Mucosa of rectum (tissue), 2 donors: Measurements from ENCODE around the gene FBP2.

ENCODE experiments used
- H3K27ac ChIP-seq, 2 donors: one replicate each; pipeline ENCODE4 v1.7.0; 2013; ENCODE audit warnings: inconsistent platforms in 2 of 2, low read depth in 2 of 2, low read length in 2 of 2
- H3K27me3 ChIP-seq, 2 donors: one replicate each; pipeline ENCODE4 v1.7.0; 2013; ENCODE audit warnings: low read length in 2 of 2; ENCODE audit not compliant: control insufficient read depth in 2 of 2, insufficient read depth in 2 of 2
- H3K36me3 ChIP-seq, 2 donors: one replicate each; pipeline ENCODE4 v1.7.0; 2013; ENCODE audit warnings: low read length in 2 of 2; ENCODE audit not compliant: control insufficient read depth in 2 of 2, insufficient read depth in 2 of 2
- H3K4me1 ChIP-seq, 2 donors: one replicate each; pipeline ENCODE4 v1.7.0; 2013; ENCODE audit warnings: low read length in 2 of 2, mild to moderate bottlenecking in 1 of 2; ENCODE audit not compliant: control insufficient read depth in 2 of 2, insufficient read depth in 2 of 2
- H3K4me3 ChIP-seq, 2 donors: one replicate each; pipeline ENCODE4 v1.7.0; 2013; ENCODE audit warnings: low read length in 2 of 2
- H3K9ac ChIP-seq, 2 donors: one replicate each; pipeline ENCODE4 v1.7.0; 2013; ENCODE audit warnings: low read length in 2 of 2, low read depth in 1 of 2, mild to moderate bottlenecking in 1 of 2
- H3K9me3 ChIP-seq, 2 donors: one replicate each; pipeline ENCODE4 v1.7.0; 2013; ENCODE audit warnings: low read length in 2 of 2; ENCODE audit not compliant: control insufficient read depth in 2 of 2
- donor health status: healthy.
- donor health status: Normal muscosa, but diverticular disease.

FBP2 gene

GRCh38 chr9:94593459-94594345 lies at the start of gene FBP2:
FBP2 (minus strand) TSS chr9:94593824; CDS start chr9:94593726, 98 bp downstream.
- Histone ChIP-seq H3K9me3 (no peaks in the 10 kb centered on the region), H3K36me3 (no peaks in the 10 kb centered on the region), H3K4me3 (no peak within 1 kb of the TSS), H3K4me1 (no peaks in the 10 kb centered on the region), H3K9ac (no peak within 1 kb of the TSS), H3K27me3 (no peaks in the 10 kb centered on the region), H3K27ac (no peak within 1 kb of the TSS)

DNA sequence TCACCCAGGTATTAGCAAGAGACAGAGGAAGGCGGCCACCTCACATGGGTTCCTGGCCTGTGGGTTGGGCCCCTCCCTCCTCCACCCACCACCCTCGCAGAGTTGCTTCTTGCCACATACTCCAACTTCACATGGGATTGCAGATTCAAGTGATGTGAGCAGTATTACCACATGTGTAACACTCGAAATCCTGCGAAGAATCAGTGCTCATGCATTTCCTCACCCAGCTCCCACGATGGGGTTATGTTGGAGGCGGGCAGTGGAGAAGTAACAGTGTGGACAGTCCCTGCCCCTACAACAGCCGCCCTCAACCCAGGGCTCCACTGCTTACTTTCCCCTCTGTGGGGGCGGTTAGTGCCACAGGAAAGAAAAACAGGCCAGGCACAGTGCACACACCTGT lies 49.6 kb upstream of the FBP2 start:
- no peak overlapping the region for H3K9ac ChIP-seq
- H3K27me3 ChIP-seq = peaks cover 0 to 1% of the 10 kb centered on the region in 2 donors
- H3K36me3 ChIP-seq = no peaks in the 10 kb centered on the region
- no peak overlapping the region for H3K27ac ChIP-seq
- H3K4me3 ChIP-seq = no peak overlapping the region
- H3K4me1 ChIP-seq = peaks cover 10 to 12% of the 10 kb centered on the region in 2 donors
- H3K9me3 ChIP-seq = no peaks in the 10 kb centered on the region

GRCh38 chr9:94642501-94642900 lies 48.9 kb upstream of the FBP2 start:
- Histone ChIP-seq H3K36me3 (no peaks in the 10 kb centered on the region), H3K9ac (no peak overlapping the region), H3K4me1 (peaks cover 10 to 12% of the 10 kb centered on the region in 2 donors), H3K4me3 (no peak overlapping the region), H3K27me3 (peaks cover 0 to 1% of the 10 kb centered on the region in 2 donors), H3K27ac (no peak overlapping the region), H3K9me3 (no peaks in the 10 kb centered on the region)

DNA sequence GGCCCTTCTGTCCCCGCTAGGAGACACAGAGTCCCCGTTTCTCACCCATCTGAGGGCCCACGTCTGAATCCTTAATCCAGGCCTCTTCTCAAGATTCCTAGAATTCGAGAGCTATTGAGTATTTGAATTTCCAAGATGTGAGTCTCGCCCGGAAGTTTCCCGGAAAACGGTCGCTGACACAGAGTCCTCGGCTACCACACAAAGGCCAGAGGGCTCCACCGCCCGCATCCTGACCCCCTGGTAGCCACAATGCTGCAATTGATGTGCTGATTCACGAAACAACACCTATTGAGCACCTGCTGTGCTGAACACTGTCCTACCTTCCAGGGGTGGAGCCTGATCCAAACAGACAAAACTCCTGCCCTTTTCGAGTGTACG lies 46.4 kb upstream of the FBP2 start:
- Histone ChIP-seq H3K9ac (peak overlapping the region; percentile 44 to 77), H3K27me3 (peaks cover 0 to 1% of the 10 kb centered on the region in 2 donors), H3K9me3 (no peaks in the 10 kb centered on the region), H3K27ac (peak overlapping the region; percentile 68 to 74), H3K36me3 (no peaks in the 10 kb centered on the region), H3K4me1 (peaks cover 10 to 12% of the 10 kb centered on the region in 2 donors), H3K4me3 (peak overlapping the region; percentile 74 to 79)

DNA sequence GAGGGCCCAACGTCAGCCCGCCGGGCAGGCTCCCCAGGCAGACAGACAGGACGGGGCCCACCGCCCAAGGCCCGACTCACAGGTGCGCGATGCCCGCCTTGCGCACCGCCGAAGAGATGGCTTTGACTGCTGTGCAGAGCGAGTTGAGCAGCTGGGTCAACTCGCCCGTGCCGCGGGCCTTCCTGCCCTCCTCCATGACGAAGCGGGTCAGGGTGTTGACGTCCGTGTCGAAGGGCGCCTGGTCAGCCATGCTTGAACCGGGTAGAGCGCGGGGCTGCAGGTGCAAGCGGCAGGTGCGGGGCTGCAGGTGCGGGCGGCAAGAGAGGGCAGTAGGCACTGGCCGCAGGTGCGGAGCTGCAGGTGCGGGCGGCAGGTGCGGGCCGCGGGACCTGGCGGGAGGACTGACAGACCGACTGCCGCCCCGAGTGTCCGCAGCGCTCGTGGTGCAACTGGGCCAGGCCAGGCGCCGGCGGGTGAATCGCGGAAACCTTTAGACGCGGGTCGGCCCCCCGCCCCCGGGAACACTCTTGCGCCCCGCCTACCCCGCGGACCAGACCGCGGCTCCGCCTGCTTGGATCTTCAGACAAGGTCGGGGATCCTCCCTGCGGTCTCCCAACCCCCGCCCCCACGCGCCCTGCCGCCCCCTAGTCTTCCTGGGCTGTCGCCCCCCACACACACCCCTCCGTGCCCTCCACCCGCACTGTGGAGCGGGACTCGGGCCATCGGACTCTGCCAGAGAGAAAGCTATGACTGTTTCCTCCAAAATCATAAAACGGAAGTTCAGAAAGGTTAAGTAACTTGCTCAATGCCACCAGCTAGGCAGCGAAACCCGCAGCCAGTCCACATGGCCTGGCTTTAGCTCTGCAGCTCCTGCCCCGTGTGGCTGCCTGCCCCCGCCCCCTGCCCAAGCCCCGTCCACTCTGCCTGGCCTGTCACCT lies 45.7 kb upstream of the FBP2 start, which contains the start of gene FBP1:
FBP1 (minus strand) TSS at position 458 of the 938 bp plus-strand sequence; CDS start at position 250, 208 bp downstream.
- peak within 1 kb of the TSS; percentile 74 to 79 for H3K4me3 ChIP-seq
- H3K27ac ChIP-seq = peak within 1 kb of the TSS; percentile 68 to 74
- peak within 1 kb of the TSS; percentile 54 to 77 for H3K9ac ChIP-seq
- no peaks in the 10 kb centered on the region for H3K36me3 ChIP-seq
- no peaks in the 10 kb centered on the region for H3K9me3 ChIP-seq
- H3K4me1 ChIP-seq = peaks cover 10 to 12% of the 10 kb centered on the region in 2 donors
- peaks cover 0 to 1% of the 10 kb centered on the region in 2 donors for H3K27me3 ChIP-seq

DNA sequence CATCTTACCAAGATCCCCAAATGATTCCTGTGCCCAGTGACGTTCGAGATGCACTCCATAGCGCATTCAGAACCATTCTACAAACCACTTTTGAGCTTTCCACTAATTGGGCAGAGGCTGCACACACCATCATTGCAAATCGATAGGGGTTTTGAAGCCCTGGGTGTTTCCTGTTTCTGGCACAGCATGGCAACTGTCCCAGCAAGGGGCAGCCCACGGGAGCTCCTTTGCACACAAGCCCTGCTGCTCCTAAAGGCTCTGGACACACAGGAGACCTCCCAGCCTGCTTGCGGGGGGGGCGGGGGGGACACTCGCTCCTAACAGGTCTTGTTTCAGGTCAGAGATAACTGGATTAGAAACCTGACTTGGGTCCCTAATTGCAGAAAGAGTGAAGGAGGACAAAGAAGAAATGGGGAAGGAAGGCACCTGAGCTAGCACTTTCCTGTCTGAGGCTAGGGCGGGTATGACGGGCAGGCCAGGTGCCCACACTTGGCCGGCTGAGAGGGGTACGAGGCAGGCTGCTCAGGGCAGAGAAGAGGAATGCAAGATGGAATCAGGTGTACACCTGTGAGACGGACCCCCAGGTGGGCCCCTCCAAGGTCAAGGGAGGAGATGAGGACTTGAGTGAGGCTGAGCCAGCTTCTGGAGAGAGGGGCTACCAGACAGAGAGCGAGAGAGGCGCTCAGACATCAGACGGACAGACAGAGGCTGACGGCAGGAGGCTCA lies 44.9 kb upstream of the FBP2 start:
- H3K4me1 ChIP-seq = peaks cover 10 to 12% of the 10 kb centered on the region in 2 donors
- no peaks in the 10 kb centered on the region for H3K36me3 ChIP-seq
- no peaks in the 10 kb centered on the region for H3K9me3 ChIP-seq
- H3K9ac ChIP-seq = peak overlapping the region; percentile 54 to 77
- H3K27ac ChIP-seq = peak overlapping the region; percentile 68 to 74
- H3K4me3 ChIP-seq = peak overlapping the region; percentile 74 to 79
- H3K27me3 ChIP-seq = peaks cover 0 to 1% of the 10 kb centered on the region in 2 donors

GRCh38 chr9:94632737-94633136 lies 39.1 kb upstream of the FBP2 start:
- no peak overlapping the region for H3K9ac ChIP-seq
- H3K4me1 ChIP-seq = peaks cover 14 to 19% of the 10 kb centered on the region in 2 donors
- H3K27me3 ChIP-seq = no peaks in the 10 kb centered on the region
- H3K9me3 ChIP-seq = no peaks in the 10 kb centered on the region
- no peak overlapping the region for H3K4me3 ChIP-seq
- no peak overlapping the region for H3K27ac ChIP-seq
- peaks cover 0 to 1% of the 10 kb centered on the region in 2 donors for H3K36me3 ChIP-seq

DNA sequence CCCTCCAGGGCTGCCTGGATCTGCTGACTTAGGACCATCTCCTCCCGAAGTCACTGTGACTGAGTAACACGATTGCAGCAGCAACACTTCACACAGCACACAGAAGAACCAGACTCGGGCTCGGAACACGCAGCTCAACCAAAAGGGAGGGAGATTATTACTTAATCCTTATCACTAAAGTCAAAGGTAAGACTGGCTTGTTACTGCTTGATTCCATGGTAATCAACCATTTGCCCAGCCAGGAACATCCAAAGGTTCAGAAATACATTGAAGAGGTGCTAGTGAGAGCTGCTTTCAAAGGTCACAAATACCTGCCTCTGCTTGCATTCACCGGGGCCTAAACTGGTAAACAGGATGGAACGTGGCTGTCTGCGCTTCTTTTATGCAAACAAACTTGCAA lies 38.0 kb upstream of the FBP2 start:
- H3K36me3 ChIP-seq = peaks cover 0 to 3% of the 10 kb centered on the region in 2 donors
- H3K27ac ChIP-seq = no peak overlapping the region
- H3K4me3 ChIP-seq = no peak overlapping the region
- peaks cover 14 to 19% of the 10 kb centered on the region in 2 donors for H3K4me1 ChIP-seq
- H3K27me3 ChIP-seq = no peaks in the 10 kb centered on the region
- H3K9me3 ChIP-seq = no peaks in the 10 kb centered on the region
- H3K9ac ChIP-seq = no peak overlapping the region

- no peak overlapping the region for H3K27ac ChIP-seq
- H3K4me3 ChIP-seq = no peak overlapping the region
These were observed 37.2 kb upstream of the FBP2 start for GRCh38 chr9:94630833-94631232.

More at GRCh38 chr9:94630833-94631232, 37.2 kb upstream of the FBP2 start:
- Histone ChIP-seq H3K27me3 (no peaks in the 10 kb centered on the region), H3K9ac (no peak overlapping the region), H3K9me3 (no peaks in the 10 kb centered on the region), H3K36me3 (peaks cover 0 to 3% of the 10 kb centered on the region in 2 donors), H3K4me1 (peaks cover 14 to 19% of the 10 kb centered on the region in 2 donors)
